Activated naive CD8-positive, alpha-beta T cell (primary cell): ENCODE results near the gene MAP4K3.
"Not testable (repeated sequence)": the region's sequence is repeated elsewhere in the genome, so short reads cannot be mapped to it uniquely, and the experiment has no call there.

ENCODE experiments used
- H3K27ac Mint-ChIP-seq: one replicate; pipeline ENCODE4 v1.8.0; 2021; ENCODE audit warnings: mixed read lengths
- H3K27me3 Mint-ChIP-seq: one replicate; pipeline ENCODE4 v1.8.0; 2021; ENCODE audit warnings: mixed read lengths
- H3K36me3 Mint-ChIP-seq: one replicate; pipeline ENCODE4 v1.8.0; 2021; ENCODE audit warnings: mixed read lengths
- H3K4me1 Mint-ChIP-seq: one replicate; pipeline ENCODE4 v1.8.0; 2021; ENCODE audit warnings: low read depth, mixed read lengths
- H3K4me3 Mint-ChIP-seq: one replicate; pipeline ENCODE4 v1.8.0; 2021; ENCODE audit warnings: mild to moderate bottlenecking, mixed read lengths
- H3K9me3 Mint-ChIP-seq: one replicate; pipeline ENCODE4 v1.8.0; 2021; ENCODE audit warnings: low read depth, mixed read lengths

MAP4K3 gene

GRCh38 chr2:39244241-39244862, 192.7 kb downstream of the MAP4K3 start:
- not testable (repeated sequence) for H3K36me3 Mint-ChIP-seq, H3K27me3 Mint-ChIP-seq, H3K9me3 Mint-ChIP-seq, H3K27ac Mint-ChIP-seq
- Mint-ChIP-seq H3K4me3 (peak overlapping the region; percentile 84), H3K4me1 (peaks cover 15% of the 10 kb centered on the region)

- no peaks in the 10 kb centered on the region for H3K9me3 Mint-ChIP-seq
Observed at GRCh38 chr2:39243469-39244123, 193.5 kb downstream of the MAP4K3 start, which contains the start of gene CDKL4. Gene CDKL4 (minus strand): TSS chr2:39243970.

DNA sequence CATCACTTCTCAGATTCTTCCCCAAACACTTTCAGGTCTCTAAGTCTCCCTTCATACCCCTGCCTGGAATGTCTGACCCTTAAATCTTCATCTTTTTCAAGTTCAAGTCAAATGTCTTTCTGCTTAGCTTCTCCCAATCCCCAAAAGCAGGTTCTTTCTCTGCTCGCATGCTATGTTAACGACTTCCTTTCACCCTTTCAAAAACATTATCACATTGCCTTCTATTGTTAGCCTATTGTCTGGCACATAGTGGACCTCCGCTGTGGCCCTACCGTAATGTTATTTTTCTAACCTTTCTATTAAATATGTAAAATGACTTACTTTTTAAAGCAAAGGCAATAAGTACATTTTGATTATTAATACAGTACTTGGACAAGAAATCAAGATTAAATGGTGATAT, 195.5 kb downstream of the MAP4K3 start:
- Mint-ChIP-seq H3K27me3 (no peaks in the 10 kb centered on the region), H3K4me1 (peaks cover 15% of the 10 kb centered on the region), H3K27ac (no peak overlapping the region), H3K9me3 (peaks cover 4% of the 10 kb centered on the region), H3K36me3 (peaks cover 3% of the 10 kb centered on the region), H3K4me3 (no peak overlapping the region)

More at GRCh38 chr2:39243469-39244123, 193.5 kb downstream of the MAP4K3 start, which contains the start of gene CDKL4:
- no peaks in the 10 kb centered on the region for H3K27me3 Mint-ChIP-seq
- H3K4me3 Mint-ChIP-seq = peak within 1 kb of the TSS; percentile 84
- peaks cover 15% of the 10 kb centered on the region for H3K4me1 Mint-ChIP-seq
- no peaks in the 10 kb centered on the region for H3K36me3 Mint-ChIP-seq
- no peak within 1 kb of the TSS for H3K27ac Mint-ChIP-seq

GRCh38 chr2:39240758-39241157, 196.3 kb downstream of the MAP4K3 start:
- peaks cover 12% of the 10 kb centered on the region for H3K4me1 Mint-ChIP-seq
- no peak overlapping the region for H3K27ac Mint-ChIP-seq
- no peak overlapping the region for H3K4me3 Mint-ChIP-seq
- H3K9me3 Mint-ChIP-seq = peaks cover 11% of the 10 kb centered on the region
- H3K27me3 Mint-ChIP-seq = no peaks in the 10 kb centered on the region
- H3K36me3 Mint-ChIP-seq = peaks cover 8% of the 10 kb centered on the region

GRCh38 chr2:39234754-39235153, 202.3 kb downstream of the MAP4K3 start:
- Mint-ChIP-seq H3K36me3 (peaks cover 10% of the 10 kb centered on the region), H3K9me3 (peaks cover 14% of the 10 kb centered on the region), H3K4me3 (no peak overlapping the region), H3K4me1 (peaks cover 1% of the 10 kb centered on the region), H3K27ac (no peak overlapping the region), H3K27me3 (no peaks in the 10 kb centered on the region)

GRCh38 chr2:39232141-39232540, 204.9 kb downstream of the MAP4K3 start:
- Mint-ChIP-seq H3K36me3 (peaks cover 10% of the 10 kb centered on the region), H3K4me1 (peaks cover 25% of the 10 kb centered on the region), H3K4me3 (no peak overlapping the region), H3K27me3 (no peaks in the 10 kb centered on the region), H3K9me3 (peaks cover 14% of the 10 kb centered on the region), H3K27ac (no peak overlapping the region)

DNA sequence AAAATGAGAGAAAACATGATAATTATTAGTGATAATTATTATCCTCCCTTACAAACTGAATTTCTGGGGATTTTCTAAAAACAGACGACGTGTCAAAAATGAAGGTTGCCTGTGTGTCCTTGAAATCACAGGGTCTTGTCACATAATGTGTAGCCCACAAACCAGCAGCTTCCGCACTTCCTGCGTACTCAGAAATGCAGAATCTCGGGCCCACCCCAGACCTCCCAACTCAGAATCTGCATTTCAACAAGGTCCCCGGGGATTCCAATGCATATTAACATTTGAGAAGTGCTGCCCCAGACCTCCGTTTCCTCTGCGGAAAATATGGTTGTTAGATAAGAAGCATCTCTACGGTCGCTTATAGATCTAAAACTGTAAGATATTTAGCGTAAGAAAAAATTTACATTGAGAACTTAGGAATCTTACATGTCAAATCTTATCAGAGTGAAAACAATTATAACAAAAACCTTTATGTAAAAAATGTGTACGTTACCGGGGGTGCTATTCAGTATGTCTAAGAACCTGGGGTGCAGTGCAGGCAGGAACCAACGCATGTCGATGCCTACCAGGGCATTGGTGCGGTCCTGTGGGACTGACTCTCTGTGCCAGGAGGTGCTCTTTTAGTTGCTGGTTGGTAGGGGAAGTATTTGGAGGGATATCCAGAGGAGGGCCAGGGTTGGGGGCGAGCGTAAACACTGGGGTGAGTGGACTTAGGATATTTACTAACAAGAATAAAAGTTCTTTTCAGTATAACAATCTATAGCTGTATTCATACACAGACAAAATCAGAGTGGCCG, 208.5 kb downstream of the MAP4K3 start:
- Mint-ChIP-seq H3K27me3 (no peaks in the 10 kb centered on the region), H3K36me3 (no peaks in the 10 kb centered on the region), H3K4me3 (peak overlapping the region; percentile 70), H3K9me3 (no peaks in the 10 kb centered on the region), H3K4me1 (peaks cover 32% of the 10 kb centered on the region), H3K27ac (peak overlapping the region; percentile 85)

GRCh38 chr2:39227628-39228412, 209.3 kb downstream of the MAP4K3 start:
- H3K27me3 Mint-ChIP-seq = no peaks in the 10 kb centered on the region
- no peaks in the 10 kb centered on the region for H3K9me3 Mint-ChIP-seq

GRCh38 chr2:39225567-39225966, 211.5 kb downstream of the MAP4K3 start:
- Mint-ChIP-seq H3K9me3 (no peaks in the 10 kb centered on the region), H3K4me3 (peak overlapping the region; percentile 38), H3K27me3 (no peaks in the 10 kb centered on the region), H3K27ac (peak overlapping the region; percentile 50), H3K4me1 (peaks cover 32% of the 10 kb centered on the region), H3K36me3 (no peaks in the 10 kb centered on the region)

More at GRCh38 chr2:39227628-39228412, 209.3 kb downstream of the MAP4K3 start:
- H3K4me3 Mint-ChIP-seq = peak overlapping the region; percentile 70
- no peaks in the 10 kb centered on the region for H3K36me3 Mint-ChIP-seq
- H3K4me1 Mint-ChIP-seq = peaks cover 32% of the 10 kb centered on the region
- H3K27ac Mint-ChIP-seq = peak overlapping the region; percentile 85

DNA sequence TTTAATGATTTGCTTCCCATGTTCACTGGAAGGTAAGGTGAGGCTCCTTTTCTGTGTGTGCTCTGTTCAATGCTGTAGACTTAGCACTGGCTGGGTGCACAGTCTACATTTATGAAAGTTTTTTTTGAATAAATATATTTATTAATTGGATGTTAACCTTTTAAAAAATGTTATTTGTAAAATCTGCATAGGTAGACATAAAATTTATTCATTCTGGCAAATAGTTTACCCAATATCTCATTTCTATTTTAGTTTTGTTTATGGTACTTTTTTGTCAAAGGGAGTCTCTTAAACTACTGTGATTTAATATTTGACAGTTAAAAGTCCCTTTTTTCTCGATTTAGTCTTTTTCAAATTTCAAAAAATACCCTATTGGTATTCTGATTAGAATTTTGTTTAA, 213.2 kb downstream of the MAP4K3 start:
- H3K4me1 Mint-ChIP-seq = peaks cover 31% of the 10 kb centered on the region
- H3K4me3 Mint-ChIP-seq = no peak overlapping the region
- H3K27me3 Mint-ChIP-seq = no peaks in the 10 kb centered on the region
- H3K9me3 Mint-ChIP-seq = no peaks in the 10 kb centered on the region
- H3K27ac Mint-ChIP-seq = no peak overlapping the region
- no peaks in the 10 kb centered on the region for H3K36me3 Mint-ChIP-seq

GRCh38 chr2:39221459-39221858, 215.6 kb downstream of the MAP4K3 start:
- Mint-ChIP-seq H3K27ac (no peak overlapping the region), H3K36me3 (no peaks in the 10 kb centered on the region), H3K4me1 (peaks cover 37% of the 10 kb centered on the region), H3K9me3 (no peaks in the 10 kb centered on the region), H3K27me3 (no peaks in the 10 kb centered on the region), H3K4me3 (no peak overlapping the region)

- H3K27me3 Mint-ChIP-seq = no peaks in the 10 kb centered on the region
- H3K4me1 Mint-ChIP-seq = peaks cover 43% of the 10 kb centered on the region
- H3K36me3 Mint-ChIP-seq = no peaks in the 10 kb centered on the region
- H3K27ac Mint-ChIP-seq = peak overlapping the region; percentile 69
- H3K4me3 Mint-ChIP-seq = no peak overlapping the region
- no peaks in the 10 kb centered on the region for H3K9me3 Mint-ChIP-seq
Observed at GRCh38 chr2:39220136-39220535, 216.9 kb downstream of the MAP4K3 start.

- H3K4me1 Mint-ChIP-seq = peaks cover 49% of the 10 kb centered on the region
- peaks cover 3% of the 10 kb centered on the region for H3K36me3 Mint-ChIP-seq
- H3K27ac Mint-ChIP-seq = peak overlapping the region; percentile 91
- H3K27me3 Mint-ChIP-seq = no peaks in the 10 kb centered on the region
- no peaks in the 10 kb centered on the region for H3K9me3 Mint-ChIP-seq
- H3K4me3 Mint-ChIP-seq = peak overlapping the region; percentile 60
Observed at GRCh38 chr2:39218391-39218790, 218.7 kb downstream of the MAP4K3 start.

DNA sequence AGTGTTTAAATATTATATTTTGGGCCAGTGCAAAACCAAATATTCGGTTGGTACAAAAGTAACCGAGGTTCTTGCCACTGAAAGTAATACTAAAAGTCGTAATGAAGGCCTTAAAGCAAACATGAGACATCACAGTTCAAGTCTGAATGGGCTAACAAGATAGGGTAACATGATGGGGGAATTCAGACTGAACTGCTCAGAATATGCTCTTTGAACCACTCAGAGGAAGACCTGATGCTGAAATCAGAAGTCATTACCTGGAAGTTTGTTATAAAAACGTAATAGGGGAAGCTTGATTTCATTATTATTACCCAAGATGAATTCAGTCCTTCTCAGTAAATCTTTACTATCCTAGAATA, 219.9 kb downstream of the MAP4K3 start:
- H3K36me3 Mint-ChIP-seq = peaks cover 5% of the 10 kb centered on the region
- peaks cover 49% of the 10 kb centered on the region for H3K4me1 Mint-ChIP-seq
- peak overlapping the region; percentile 81 for H3K4me3 Mint-ChIP-seq
- H3K27ac Mint-ChIP-seq = peak overlapping the region; percentile 100
- no peaks in the 10 kb centered on the region for H3K27me3 Mint-ChIP-seq
- H3K9me3 Mint-ChIP-seq = no peaks in the 10 kb centered on the region
